ENCODE measurements around the gene TMED4.

Gene TMED4

GRCh38 chr7:44538093-44538797 is 43.8 kb downstream of the TMED4 start:
- Histone ChIP-seq H3K4me3 (no peak overlapping the region), H3K9ac (ENCODE audit: insufficient read length) (no peak overlapping the region), H3K27ac (no peak overlapping the region), H3K9me3 (ENCODE audit: low read depth, low read length) (no peaks in the 10 kb centered on the region), H3K36me3 (ENCODE audit: insufficient read depth, low read length) (no peaks in the 10 kb centered on the region)
- TF ChIP-seq POLR2AphosphoS5 (IDR thresholded peaks at IDR 0.05; ENCODE audit: borderline replicate concordance, low read depth, low read length) (no peak), EZH2 (IDR thresholded peaks at IDR 0.05) (no peak), FOXP2 (optimal IDR thresholded peaks at IDR 0.05; ENCODE audit: control extremely low read depth, extremely low read length, insufficient read depth) (no peak)
- DNase-seq (ENCODE audit: low read depth, low spot score): no peak

- Histone ChIP-seq H3K9ac (ENCODE audit: insufficient read length) (no peak overlapping the region), H3K9me3 (ENCODE audit: low read depth, low read length) (no peaks in the 10 kb centered on the region), H3K36me3 (ENCODE audit: insufficient read depth, low read length) (no peaks in the 10 kb centered on the region), H3K4me3 (no peak overlapping the region), H3K27ac (no peak overlapping the region)
- TF ChIP-seq FOXP2 (optimal IDR thresholded peaks at IDR 0.05; ENCODE audit: control extremely low read depth, extremely low read length, insufficient read depth) (no peak), EZH2 (IDR thresholded peaks at IDR 0.05) (no peak), POLR2AphosphoS5 (IDR thresholded peaks at IDR 0.05; ENCODE audit: borderline replicate concordance, low read depth, low read length) (no peak)
- DNase-seq (ENCODE audit: low read depth, low spot score): no peak
Measured at GRCh38 chr7:44537442-44537841, 44.6 kb downstream of the TMED4 start.

GRCh38 chr7:44536090-44536489 is 45.9 kb downstream of the TMED4 start:
- DNase-seq (ENCODE audit: low read depth, low spot score): no peak
- no peak overlapping the region for H3K4me3 ChIP-seq
- no peak for TF ChIP-seq POLR2AphosphoS5 (IDR thresholded peaks at IDR 0.05; ENCODE audit: borderline replicate concordance, low read depth, low read length)
- no peak for TF ChIP-seq EZH2 (IDR thresholded peaks at IDR 0.05)
- no peak for TF ChIP-seq FOXP2 (optimal IDR thresholded peaks at IDR 0.05; ENCODE audit: control extremely low read depth, extremely low read length, insufficient read depth)

GRCh38 chr7:44535348-44536064 is 46.5 kb downstream of the TMED4 start:
- no peak overlapping the region for H3K9ac ChIP-seq (ENCODE audit: insufficient read length)
- DNase-seq (ENCODE audit: low read depth, low spot score): no peak
- H3K27ac ChIP-seq: no peak overlapping the region
- no peak overlapping the region for H3K4me3 ChIP-seq
- TF ChIP-seq EZH2 (IDR thresholded peaks at IDR 0.05) (no peak), POLR2AphosphoS5 (IDR thresholded peaks at IDR 0.05; ENCODE audit: borderline replicate concordance, low read depth, low read length) (no peak), FOXP2 (optimal IDR thresholded peaks at IDR 0.05; ENCODE audit: control extremely low read depth, extremely low read length, insufficient read depth) (no peak)
- no peaks in the 10 kb centered on the region for H3K9me3 ChIP-seq (ENCODE audit: low read depth, low read length)
- no peaks in the 10 kb centered on the region for H3K36me3 ChIP-seq (ENCODE audit: insufficient read depth, low read length)

More at GRCh38 chr7:44536090-44536489, 45.9 kb downstream of the TMED4 start:
- Histone ChIP-seq H3K9me3 (ENCODE audit: low read depth, low read length) (no peaks in the 10 kb centered on the region), H3K27ac (no peak overlapping the region), H3K9ac (ENCODE audit: insufficient read length) (no peak overlapping the region), H3K36me3 (ENCODE audit: insufficient read depth, low read length) (no peaks in the 10 kb centered on the region)

- H3K9ac ChIP-seq (ENCODE audit: insufficient read length): no peak overlapping the region
- no peak overlapping the region for H3K4me3 ChIP-seq
- no peak overlapping the region for H3K27ac ChIP-seq
- H3K9me3 ChIP-seq (ENCODE audit: low read depth, low read length): no peaks in the 10 kb centered on the region
- TF ChIP-seq POLR2AphosphoS5 (IDR thresholded peaks at IDR 0.05; ENCODE audit: borderline replicate concordance, low read depth, low read length) (no peak), FOXP2 (optimal IDR thresholded peaks at IDR 0.05; ENCODE audit: control extremely low read depth, extremely low read length, insufficient read depth) (no peak), EZH2 (IDR thresholded peaks at IDR 0.05) (no peak)
- no peak for DNase-seq (ENCODE audit: low read depth, low spot score)
- H3K36me3 ChIP-seq (ENCODE audit: insufficient read depth, low read length): no peaks in the 10 kb centered on the region
Measured at GRCh38 chr7:44534501-44534900, 47.5 kb downstream of the TMED4 start.

DNA sequence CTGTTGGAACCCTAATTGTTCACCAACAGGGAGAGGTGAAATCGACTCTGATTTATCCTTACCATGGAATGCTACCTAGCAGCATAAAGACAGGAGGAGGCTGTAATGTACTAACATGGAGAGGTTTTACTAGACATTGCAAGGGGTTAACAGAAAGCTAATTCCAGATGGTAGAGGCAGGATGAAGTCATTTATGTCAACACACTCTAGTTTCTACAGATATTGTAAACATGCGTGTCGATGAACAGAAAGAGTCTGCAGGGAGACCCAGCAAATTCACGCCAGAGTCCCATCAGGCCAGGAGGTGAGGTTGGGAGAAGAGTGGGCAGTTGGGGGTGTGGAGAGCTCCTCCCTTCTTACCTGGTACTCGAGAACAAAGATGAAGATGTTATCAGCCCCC is 47.9 kb downstream of the TMED4 start:
- Histone ChIP-seq H3K9me3 (ENCODE audit: low read depth, low read length) (no peaks in the 10 kb centered on the region), H3K36me3 (ENCODE audit: insufficient read depth, low read length) (no peaks in the 10 kb centered on the region), H3K4me3 (no peak overlapping the region), H3K9ac (ENCODE audit: insufficient read length) (no peak overlapping the region), H3K27ac (no peak overlapping the region)
- DNase-seq (ENCODE audit: low read depth, low spot score): no peak
- TF ChIP-seq FOXP2 (optimal IDR thresholded peaks at IDR 0.05; ENCODE audit: control extremely low read depth, extremely low read length, insufficient read depth): no peak
- no peak for TF ChIP-seq POLR2AphosphoS5 (IDR thresholded peaks at IDR 0.05; ENCODE audit: borderline replicate concordance, low read depth, low read length)
- TF ChIP-seq EZH2 (IDR thresholded peaks at IDR 0.05): no peak

GRCh38 chr7:44533301-44534055 is 48.6 kb downstream of the TMED4 start:
- H3K9me3 ChIP-seq (ENCODE audit: low read depth, low read length): no peaks in the 10 kb centered on the region
- H3K27ac ChIP-seq: no peak overlapping the region
- DNase-seq (ENCODE audit: low read depth, low spot score): no peak
- no peaks in the 10 kb centered on the region for H3K36me3 ChIP-seq (ENCODE audit: insufficient read depth, low read length)
- H3K4me3 ChIP-seq: no peak overlapping the region
- TF ChIP-seq POLR2AphosphoS5 (IDR thresholded peaks at IDR 0.05; ENCODE audit: borderline replicate concordance, low read depth, low read length) (no peak), FOXP2 (optimal IDR thresholded peaks at IDR 0.05; ENCODE audit: control extremely low read depth, extremely low read length, insufficient read depth) (no peak), EZH2 (IDR thresholded peaks at IDR 0.05) (no peak)
- H3K9ac ChIP-seq (ENCODE audit: insufficient read length): no peak overlapping the region
